Progenitor cell of endocrine pancreas (in vitro differentiated cells): ENCODE measurements around the gene OR6Q1. TPM values are rescaled to one million over a fixed set of nuclear protein-coding genes. Genes with fewer than 3 reads are reported as not detected.

Experiments
- DNase-seq: peaks from one replicate; pipeline ENCODE4 v3.0.0; 2021; ENCODE audit warnings: low spot score; ENCODE audit not compliant: unreplicated experiment
- H3K27ac Mint-ChIP-seq: 2 replicates; pipeline ENCODE4 v1.8.0; 2021; ENCODE audit warnings: mild to moderate bottlenecking, moderate library complexity, mixed read lengths
- H3K27me3 Mint-ChIP-seq: 2 replicates; pipeline ENCODE4 v1.8.0; 2021; ENCODE audit warnings: mixed read lengths
- H3K36me3 Mint-ChIP-seq: 2 replicates; pipeline ENCODE4 v1.8.0; 2022; ENCODE audit warnings: mixed read lengths; ENCODE audit not compliant: insufficient read depth
- H3K4me1 Mint-ChIP-seq: 2 replicates; pipeline ENCODE4 v1.8.0; 2021; ENCODE audit warnings: low read depth, mixed read lengths
- H3K4me3 Mint-ChIP-seq: 2 replicates; pipeline ENCODE4 v1.8.0; 2021; ENCODE audit warnings: low read depth, mild to moderate bottlenecking, moderate library complexity, mixed read lengths
- H3K9me3 Mint-ChIP-seq: 2 replicates; pipeline ENCODE4 v1.8.0; 2021; ENCODE audit warnings: low read depth, mixed read lengths
- CTCF ChIP-seq: fragments of 200-600 bp; sonication (generic); IDR thresholded peaks from one replicate; pipeline ENCODE4 v1.5.0; 2021; ENCODE audit warnings: antibody characterized with exemption, mild to moderate bottlenecking; ENCODE audit not compliant: unreplicated experiment
- total RNA-seq: library from RNA; stranded (reverse); gene quantifications from 2 replicates; pipeline ENCODE4 v1.2.1, GENCODE V29; 2021

The OR6Q1 gene
- total RNA-seq, 1 donor from 2014 or later, result not detected

GRCh38 chr11:58060939-58061672 is 30.4 kb downstream of the OR6Q1 start:
- Mint-ChIP-seq H3K9me3 (peaks cover 2% of the 10 kb centered on the region), H3K36me3 (no peaks in the 10 kb centered on the region), H3K4me3 (peak overlapping the region; percentile 20), H3K4me1 (peaks cover 39% of the 10 kb centered on the region), H3K27me3 (no peaks in the 10 kb centered on the region), H3K27ac (peak overlapping the region; percentile 79)
- TF ChIP-seq CTCF, result peak; percentile 37
- DNase-seq, result no peak

DNA sequence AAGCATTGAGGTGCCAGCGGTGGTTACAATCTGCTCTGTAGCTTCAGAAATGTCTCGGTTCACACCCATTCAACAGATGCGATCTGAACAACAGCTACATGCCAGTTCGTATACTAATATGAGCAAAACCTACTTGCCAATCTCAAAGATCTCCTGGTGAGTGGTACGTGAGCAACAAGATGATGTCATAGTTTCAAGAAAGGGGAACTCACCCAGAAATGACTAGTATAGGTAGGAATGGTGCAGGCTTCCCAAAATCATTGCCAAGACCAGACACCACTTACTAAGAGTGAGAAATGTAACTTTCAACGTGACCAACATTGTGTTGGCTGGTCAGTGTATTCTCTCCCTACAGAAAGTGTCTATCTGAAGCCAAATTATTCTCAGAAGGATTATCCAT is 31.1 kb downstream of the OR6Q1 start:
- H3K36me3 Mint-ChIP-seq, result no peaks in the 10 kb centered on the region
- no peak overlapping the region for H3K4me3 Mint-ChIP-seq
- H3K27ac Mint-ChIP-seq, result no peak overlapping the region
- H3K27me3 Mint-ChIP-seq, result no peaks in the 10 kb centered on the region
- no peak for DNase-seq
- no peak for TF ChIP-seq CTCF
- peaks cover 39% of the 10 kb centered on the region for H3K4me1 Mint-ChIP-seq
- no peaks in the 10 kb centered on the region for H3K9me3 Mint-ChIP-seq

GRCh38 chr11:58067685-58068084 is 36.9 kb downstream of the OR6Q1 start:
- H3K4me1 Mint-ChIP-seq, result peaks cover 8% of the 10 kb centered on the region
- no peak for TF ChIP-seq CTCF
- H3K36me3 Mint-ChIP-seq, result no peaks in the 10 kb centered on the region
- no peak for DNase-seq
- no peaks in the 10 kb centered on the region for H3K9me3 Mint-ChIP-seq
- H3K27ac Mint-ChIP-seq, result no peak overlapping the region
- H3K4me3 Mint-ChIP-seq, result no peak overlapping the region
- H3K27me3 Mint-ChIP-seq, result no peaks in the 10 kb centered on the region

DNA sequence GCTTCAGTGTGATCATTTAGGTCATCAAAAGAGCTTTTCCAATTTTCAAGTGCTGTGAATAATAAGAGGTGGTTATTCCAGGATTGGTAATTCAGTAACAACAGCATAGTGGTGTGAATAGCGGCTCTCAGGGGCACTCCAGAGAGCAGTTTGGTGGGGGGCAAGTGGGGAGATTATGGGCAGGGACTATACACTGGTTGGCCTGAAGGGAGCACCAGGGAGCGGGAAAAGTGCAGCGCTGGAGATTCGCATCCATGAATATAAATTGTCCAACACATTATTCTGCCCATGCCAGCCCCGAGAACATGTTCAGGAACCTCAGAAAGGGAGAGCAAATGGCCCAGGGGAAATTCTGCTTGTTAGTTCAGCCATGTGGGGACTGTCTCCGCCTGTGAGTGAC is 37.9 kb downstream of the OR6Q1 start:
- H3K27ac Mint-ChIP-seq, result no peak overlapping the region
- TF ChIP-seq CTCF, result peak; percentile 15
- H3K9me3 Mint-ChIP-seq, result peaks cover under 1% of the 10 kb centered on the region
- DNase-seq, result no peak
- H3K4me1 Mint-ChIP-seq, result peaks cover 8% of the 10 kb centered on the region
- H3K27me3 Mint-ChIP-seq, result no peaks in the 10 kb centered on the region
- H3K36me3 Mint-ChIP-seq, result no peaks in the 10 kb centered on the region
- no peak overlapping the region for H3K4me3 Mint-ChIP-seq

DNA sequence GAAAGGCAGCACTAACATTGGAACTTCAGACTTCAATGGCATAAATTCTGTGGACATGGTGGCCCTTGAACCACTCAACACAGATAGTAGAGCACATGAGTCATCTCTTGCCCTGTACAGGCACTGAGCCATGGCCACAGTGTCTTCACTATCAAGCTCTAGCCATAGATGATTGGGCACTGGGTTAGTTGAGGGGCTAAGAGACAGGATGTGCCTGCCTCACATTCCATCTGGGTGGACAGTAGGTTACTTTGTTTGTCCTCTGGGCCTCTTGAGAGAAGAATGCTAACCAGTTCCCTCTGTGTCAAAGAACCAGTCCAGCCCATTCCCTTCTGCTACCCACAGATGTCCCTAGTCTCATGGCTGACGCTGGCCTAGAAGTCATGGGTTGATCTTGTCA is 39.8 kb downstream of the OR6Q1 start:
- no peak overlapping the region for H3K4me3 Mint-ChIP-seq
- H3K9me3 Mint-ChIP-seq, result peaks cover 15% of the 10 kb centered on the region
- H3K36me3 Mint-ChIP-seq, result peaks cover 1% of the 10 kb centered on the region
- H3K27ac Mint-ChIP-seq, result peak overlapping the region; percentile 64
- no peak for DNase-seq
- no peaks in the 10 kb centered on the region for H3K4me1 Mint-ChIP-seq
- no peaks in the 10 kb centered on the region for H3K27me3 Mint-ChIP-seq
- no peak for TF ChIP-seq CTCF
